ENCODE data around the gene MT1M.

DNA sequence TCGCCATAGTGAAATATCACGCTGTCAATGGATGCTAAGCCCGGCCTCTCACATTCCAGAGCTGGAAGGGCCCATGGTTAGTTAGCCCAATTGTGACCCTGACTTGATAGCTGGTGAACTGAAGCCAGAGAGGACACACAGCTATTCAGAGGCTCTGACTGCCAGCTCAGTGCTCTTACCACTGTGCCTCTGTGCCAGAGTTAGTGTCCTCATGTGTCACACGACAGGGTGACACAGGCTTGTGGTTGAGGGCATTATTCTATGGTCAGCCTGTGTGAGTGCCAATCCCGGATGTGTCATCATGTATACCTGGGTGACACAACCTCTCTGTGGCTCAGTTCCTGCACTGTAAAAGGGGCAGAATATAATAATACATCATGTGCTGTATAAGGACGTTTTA lies 47.4 kb downstream of the MT1M start:
- TF ChIP-seq POLR2A (IDR thresholded peaks at IDR 0.05) = no peak
- TF ChIP-seq, protein P1, sequence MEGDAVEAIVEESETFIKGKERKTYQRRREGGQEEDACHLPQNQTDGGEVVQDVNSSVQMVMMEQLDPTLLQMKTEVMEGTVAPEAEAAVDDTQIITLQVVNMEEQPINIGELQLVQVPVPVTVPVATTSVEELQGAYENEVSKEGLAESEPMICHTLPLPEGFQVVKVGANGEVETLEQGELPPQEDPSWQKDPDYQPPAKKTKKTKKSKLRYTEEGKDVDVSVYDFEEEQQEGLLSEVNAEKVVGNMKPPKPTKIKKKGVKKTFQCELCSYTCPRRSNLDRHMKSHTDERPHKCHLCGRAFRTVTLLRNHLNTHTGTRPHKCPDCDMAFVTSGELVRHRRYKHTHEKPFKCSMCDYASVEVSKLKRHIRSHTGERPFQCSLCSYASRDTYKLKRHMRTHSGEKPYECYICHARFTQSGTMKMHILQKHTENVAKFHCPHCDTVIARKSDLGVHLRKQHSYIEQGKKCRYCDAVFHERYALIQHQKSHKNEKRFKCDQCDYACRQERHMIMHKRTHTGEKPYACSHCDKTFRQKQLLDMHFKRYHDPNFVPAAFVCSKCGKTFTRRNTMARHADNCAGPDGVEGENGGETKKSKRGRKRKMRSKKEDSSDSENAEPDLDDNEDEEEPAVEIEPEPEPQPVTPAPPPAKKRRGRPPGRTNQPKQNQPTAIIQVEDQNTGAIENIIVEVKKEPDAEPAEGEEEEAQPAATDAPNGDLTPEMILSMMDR (IDR thresholded peaks at IDR 0.05) = no peak
